ENCODE measurements around the gene PTPRR. TPM values are rescaled to one million over a fixed set of nuclear protein-coding genes. Genes with fewer than 3 reads are reported as not detected.

PTPRR gene
- total and polyA plus RNA-seq, 12 donors = 0.11 to 3.7 (median 0.56) TPM; not detected in 1

DNA sequence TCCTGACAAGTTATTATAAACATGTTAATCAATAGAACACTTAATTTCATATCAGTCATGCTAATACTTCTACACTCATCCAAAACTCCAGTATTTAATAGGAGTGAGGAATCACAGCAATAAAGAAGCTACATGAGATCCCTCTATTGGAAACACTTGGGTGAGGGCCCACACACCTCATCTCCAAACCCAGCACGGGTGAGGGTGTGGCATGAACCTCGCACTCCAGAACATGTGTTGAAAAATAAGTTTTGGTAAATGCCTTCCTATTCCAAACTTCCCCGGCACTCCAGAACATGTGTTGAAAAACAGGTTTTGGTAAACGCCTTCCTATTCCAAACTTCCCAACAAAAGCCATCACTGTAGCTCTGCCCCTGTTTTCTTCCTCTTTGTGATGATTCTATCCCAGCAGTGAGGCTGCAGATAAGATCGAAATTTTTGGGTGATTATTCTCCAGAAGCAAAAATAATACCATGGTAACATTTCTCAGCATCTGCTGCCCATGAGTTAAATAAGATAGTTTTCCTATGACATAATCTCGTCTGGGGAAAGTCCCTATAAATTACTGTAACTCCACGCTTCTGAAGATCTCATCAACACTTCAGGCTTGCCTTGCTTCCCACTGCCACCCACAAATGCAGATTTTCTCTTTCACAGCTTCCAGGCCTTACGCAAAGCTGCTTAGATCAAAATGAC, 258.9 kb downstream of the PTPRR start:
- H3K36me3 ChIP-seq (replicated peaks in 1 of 2) = no peaks in the 10 kb centered on the region
- H3K27me3 ChIP-seq = peaks cover 4% of the 10 kb centered on the region
- H3K9me3 ChIP-seq (replicated peaks in 1 of 3) = no peaks in the 10 kb centered on the region
- H3K4me3 ChIP-seq = no peak overlapping the region
- TF ChIP-seq POLR2A (IDR thresholded peaks at IDR 0.05) = no peak
- TF ChIP-seq, protein P1, sequence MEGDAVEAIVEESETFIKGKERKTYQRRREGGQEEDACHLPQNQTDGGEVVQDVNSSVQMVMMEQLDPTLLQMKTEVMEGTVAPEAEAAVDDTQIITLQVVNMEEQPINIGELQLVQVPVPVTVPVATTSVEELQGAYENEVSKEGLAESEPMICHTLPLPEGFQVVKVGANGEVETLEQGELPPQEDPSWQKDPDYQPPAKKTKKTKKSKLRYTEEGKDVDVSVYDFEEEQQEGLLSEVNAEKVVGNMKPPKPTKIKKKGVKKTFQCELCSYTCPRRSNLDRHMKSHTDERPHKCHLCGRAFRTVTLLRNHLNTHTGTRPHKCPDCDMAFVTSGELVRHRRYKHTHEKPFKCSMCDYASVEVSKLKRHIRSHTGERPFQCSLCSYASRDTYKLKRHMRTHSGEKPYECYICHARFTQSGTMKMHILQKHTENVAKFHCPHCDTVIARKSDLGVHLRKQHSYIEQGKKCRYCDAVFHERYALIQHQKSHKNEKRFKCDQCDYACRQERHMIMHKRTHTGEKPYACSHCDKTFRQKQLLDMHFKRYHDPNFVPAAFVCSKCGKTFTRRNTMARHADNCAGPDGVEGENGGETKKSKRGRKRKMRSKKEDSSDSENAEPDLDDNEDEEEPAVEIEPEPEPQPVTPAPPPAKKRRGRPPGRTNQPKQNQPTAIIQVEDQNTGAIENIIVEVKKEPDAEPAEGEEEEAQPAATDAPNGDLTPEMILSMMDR (IDR thresholded peaks at IDR 0.05) = no peak
- DNase-seq = no peak
- intact Hi-C loops (cut with DNase I) = no loop called here
- H3K4me1 ChIP-seq (replicated peaks in 1 of 2) = peaks cover 0 to 4% of the 10 kb centered on the region in 2 donors
- 79 to 80% (median 79%) methylated on average over 8 of the region's 8 CpGs for WGBS, 4 donors
- no peak overlapping the region for H3K27ac ChIP-seq

DNA sequence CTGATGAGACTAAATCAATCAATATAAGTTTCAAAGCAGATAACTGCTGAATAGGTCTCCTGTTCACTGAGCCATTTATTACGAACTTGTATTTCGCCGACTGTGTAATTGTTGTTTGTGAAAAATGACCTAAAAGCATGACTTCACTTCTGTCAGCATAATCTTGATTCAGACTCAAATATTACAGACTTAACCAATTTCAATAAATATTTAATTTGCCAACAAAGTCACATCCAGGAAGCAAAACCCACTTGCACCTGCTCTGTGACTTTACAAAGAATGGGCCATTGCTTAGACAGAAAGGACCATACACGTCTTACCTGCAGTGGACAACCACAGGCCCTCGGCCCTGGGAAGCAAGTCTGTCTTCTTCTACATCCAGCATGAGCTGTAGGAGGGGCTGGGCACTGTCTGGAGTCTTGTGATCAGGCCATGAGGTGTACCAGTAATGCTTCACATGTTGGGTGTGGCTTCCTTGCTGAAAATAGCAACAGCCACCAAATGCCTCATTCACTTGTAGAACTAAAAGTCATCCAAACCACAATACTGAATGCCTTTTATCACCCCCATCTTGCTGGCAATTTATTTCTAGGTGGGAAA, 259.8 kb downstream of the PTPRR start:
- TF ChIP-seq, protein P1 (IDR thresholded peaks at IDR 0.05) = no peak
- TF ChIP-seq POLR2A (IDR thresholded peaks at IDR 0.05) = no peak
- WGBS, 4 donors = 74 to 83% (median 79%) methylated on average over 5 of the region's 5 CpGs
- Histone ChIP-seq H3K27me3 (no peaks in the 10 kb centered on the region), H3K36me3 (replicated peaks in 1 of 2) (no peaks in the 10 kb centered on the region), H3K9me3 (replicated peaks in 1 of 3) (no peaks in the 10 kb centered on the region), H3K27ac (no peak overlapping the region), H3K4me3 (no peak overlapping the region), H3K4me1 (replicated peaks in 1 of 2) (peaks cover 0 to 4% of the 10 kb centered on the region in 2 donors)
- DNase-seq = no peak
- intact Hi-C loops (cut with DNase I) = no loop called here

DNA sequence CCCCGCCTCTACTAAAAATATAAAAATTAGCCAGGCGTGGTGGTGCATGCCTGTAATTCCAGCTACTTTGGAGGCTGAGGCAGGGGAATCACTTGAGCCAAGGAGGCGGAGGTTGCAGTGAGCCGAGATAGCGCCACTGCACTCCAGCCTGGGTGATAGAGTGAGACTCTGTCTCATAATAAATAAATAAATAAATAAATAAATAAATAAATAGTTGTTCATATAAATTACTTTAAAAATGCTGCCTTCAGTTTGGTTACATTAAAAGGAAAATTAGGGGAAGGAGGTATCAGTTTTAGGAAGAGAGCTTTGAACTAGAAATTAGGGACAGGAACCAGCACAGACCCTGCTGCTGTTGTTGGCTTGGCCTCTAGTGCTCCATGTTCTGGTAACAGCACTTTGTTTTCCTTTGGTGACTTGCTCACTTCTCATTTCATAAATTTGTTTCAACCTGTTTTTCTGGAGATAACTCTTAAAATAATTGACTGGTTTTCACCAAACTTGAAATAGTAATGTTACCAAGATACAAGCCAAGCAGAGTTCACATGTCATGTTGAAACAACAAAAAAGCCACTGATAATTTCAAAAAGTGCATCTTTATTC, 260.4 kb downstream of the PTPRR start:
- intact Hi-C loops (cut with DNase I) = no loop called here
- Histone ChIP-seq H3K36me3 (replicated peaks in 1 of 2) (no peaks in the 10 kb centered on the region), H3K4me3 (no peak overlapping the region), H3K4me1 (replicated peaks in 1 of 2) (peaks cover 0 to 4% of the 10 kb centered on the region in 2 donors), H3K27ac (no peak overlapping the region), H3K27me3 (no peaks in the 10 kb centered on the region), H3K9me3 (replicated peaks in 1 of 3) (no peaks in the 10 kb centered on the region)
- TF ChIP-seq, protein P1 (IDR thresholded peaks at IDR 0.05) = no peak
- no peak for TF ChIP-seq POLR2A (IDR thresholded peaks at IDR 0.05)
- 93 to 98% (median 95%) methylated on average over 5 of the region's 5 CpGs for WGBS, 4 donors
- DNase-seq = no peak

DNA sequence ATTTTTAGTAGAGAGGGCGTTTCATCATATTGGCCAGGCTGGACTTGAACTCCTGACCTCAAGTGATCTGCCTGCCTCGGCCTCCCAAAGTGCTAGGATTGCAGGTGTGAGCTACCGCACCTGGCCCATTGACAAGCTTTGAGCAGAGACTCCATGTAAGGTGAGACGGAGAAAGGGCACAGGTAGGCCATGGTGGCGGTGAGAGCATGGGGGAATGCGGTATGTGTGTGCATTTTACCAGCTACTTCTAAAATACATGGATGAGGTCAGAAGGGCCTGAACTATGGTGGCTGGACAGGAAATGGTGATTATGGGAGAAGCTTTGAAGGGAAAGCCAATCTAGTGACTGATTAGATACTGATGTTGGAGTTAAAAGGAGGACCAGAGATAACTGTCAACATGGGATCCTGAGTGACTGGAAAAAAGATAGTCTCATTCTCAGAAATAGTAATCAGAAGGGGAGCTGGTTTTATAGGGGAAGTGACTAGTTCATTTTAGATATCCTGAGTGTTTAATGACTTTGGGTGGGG, 261.4 kb downstream of the PTPRR start:
- Histone ChIP-seq H3K36me3 (replicated peaks in 1 of 2) (no peaks in the 10 kb centered on the region), H3K9me3 (replicated peaks in 1 of 3) (no peaks in the 10 kb centered on the region), H3K4me3 (no peak overlapping the region), H3K27ac (no peak overlapping the region), H3K4me1 (replicated peaks in 1 of 2) (no peaks in the 10 kb centered on the region), H3K27me3 (no peaks in the 10 kb centered on the region)
- DNase-seq = no peak
- 91 to 95% (median 94%) methylated on average over 6 of the region's 6 CpGs for WGBS, 4 donors
- TF ChIP-seq, protein P1 (IDR thresholded peaks at IDR 0.05) = no peak
- TF ChIP-seq POLR2A (IDR thresholded peaks at IDR 0.05) = no peak
- intact Hi-C loops (cut with DNase I) = no loop called here

Measured in adrenal gland (tissue), 12 donors.